HG03175 (cell line): Measurements from ENCODE around the gene TUBB2A.
"Not testable (repeated sequence)": the region's sequence is repeated elsewhere in the genome, so short reads cannot be mapped to it uniquely, and the experiment has no call there.

Experiments used
- ATAC-seq: cut with Tn5 transposase; IDR thresholded peaks from one replicate; pipeline ENCODE4 v1.9.1; 2021; ENCODE audit warnings: mild to moderate bottlenecking, moderate library complexity; ENCODE audit not compliant: unreplicated experiment

TUBB2A gene

DNA sequence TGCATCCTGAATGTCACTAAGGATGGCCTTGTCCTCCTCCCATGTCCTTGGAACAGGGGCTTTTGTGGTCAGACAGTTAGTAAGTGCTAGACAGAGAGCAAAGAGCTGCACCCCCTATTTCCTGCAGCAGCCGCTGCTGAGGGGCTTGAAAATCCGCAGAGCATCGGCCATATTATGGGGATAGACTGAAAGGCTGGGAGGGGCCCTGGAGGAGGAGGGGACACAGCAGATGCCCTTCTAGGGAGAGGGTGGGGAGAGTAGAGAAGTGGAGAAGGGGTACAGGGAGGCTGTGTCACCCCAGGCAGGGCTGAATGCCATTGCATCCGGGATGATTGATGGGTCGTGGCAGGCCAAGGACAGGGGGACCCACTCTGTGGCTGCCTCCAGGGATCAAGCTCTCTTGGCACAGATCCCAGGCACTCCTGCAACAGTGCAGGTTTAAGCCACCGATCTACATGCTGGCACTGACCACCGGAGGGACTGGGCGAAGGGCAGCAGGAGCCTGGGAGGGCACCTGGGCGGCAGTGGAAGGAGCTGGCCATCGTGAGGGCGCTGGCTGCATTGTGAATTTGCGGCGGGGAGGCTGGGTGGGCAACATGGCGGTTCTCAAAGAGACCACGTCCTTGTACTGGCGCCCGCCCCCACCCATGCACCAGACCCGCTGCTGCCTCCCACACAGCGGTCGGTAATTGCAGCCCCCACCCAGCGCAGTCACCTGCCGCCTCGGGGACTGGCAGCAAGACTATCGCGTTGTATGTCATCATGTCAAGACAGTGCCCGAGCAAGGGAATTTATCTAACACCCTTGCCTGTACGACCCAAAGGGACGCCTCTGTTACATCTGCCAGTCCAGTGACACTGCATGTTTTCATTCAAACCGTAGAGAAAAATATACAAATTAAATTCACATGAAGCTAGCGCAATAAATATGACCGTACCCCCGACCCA, 887 bp downstream of the TUBB2A start:
- not testable (repeated sequence) for ATAC-seq

DNA sequence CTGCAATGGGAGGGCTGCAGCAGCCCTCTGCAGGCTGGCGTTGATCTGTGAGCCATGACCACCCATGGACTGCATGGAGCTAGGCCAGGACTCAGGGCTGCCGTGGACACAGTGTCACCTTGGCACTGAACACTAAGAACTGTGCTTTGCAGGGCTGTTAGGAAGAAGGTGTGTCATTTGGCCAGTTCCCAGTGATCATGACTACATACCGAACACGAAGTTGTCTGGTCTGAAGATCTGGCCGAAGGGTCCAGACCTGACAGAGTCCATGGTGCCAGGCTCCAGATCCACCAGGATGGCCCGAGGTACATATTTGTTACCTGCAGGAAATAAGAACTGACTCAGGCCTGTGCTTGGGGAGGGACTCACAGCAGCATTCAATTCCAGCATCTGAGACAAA, 1.9 kb downstream of the TUBB2A start:
- ATAC-seq, result not testable (repeated sequence)

DNA sequence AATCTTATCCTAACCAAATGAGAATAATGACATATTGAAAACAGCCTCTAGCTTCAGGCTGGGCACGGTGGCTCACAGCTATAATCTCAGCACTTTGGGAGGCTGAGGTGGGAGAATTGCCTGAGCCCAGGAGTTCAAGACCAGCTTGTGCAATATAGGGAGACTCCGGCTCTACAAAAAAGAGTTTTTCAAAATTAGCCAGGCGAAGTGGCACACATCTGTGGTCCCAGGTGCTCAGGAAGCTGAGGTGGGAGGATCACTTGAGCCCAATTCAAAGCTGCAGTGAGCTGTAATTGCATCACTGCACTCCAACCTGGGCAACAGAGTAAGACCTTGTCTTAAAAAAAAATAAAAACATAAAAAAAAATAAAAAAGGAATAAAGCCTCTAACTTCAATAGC, 4.7 kb downstream of the TUBB2A start:
- no peak for ATAC-seq

DNA sequence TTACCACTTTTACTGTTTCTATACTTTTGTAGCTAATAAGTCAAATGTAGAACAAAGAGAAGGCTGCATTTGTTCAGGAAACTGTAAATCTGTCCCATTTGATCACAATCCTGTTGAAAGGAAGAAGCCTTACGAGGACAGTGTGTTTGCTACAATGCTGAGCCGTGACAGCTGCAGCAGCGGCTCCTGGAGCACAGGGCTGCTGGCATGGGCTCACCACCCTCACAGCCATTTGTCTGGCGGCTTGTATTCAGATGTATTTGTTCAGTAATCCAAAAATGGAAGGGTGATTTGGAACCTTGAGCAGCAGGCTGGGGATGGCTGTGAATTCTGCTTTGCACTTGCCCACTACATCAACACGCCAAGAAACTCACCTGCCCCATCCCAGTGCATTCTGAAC, 5.7 kb downstream of the TUBB2A start:
- ATAC-seq, result no peak

DNA sequence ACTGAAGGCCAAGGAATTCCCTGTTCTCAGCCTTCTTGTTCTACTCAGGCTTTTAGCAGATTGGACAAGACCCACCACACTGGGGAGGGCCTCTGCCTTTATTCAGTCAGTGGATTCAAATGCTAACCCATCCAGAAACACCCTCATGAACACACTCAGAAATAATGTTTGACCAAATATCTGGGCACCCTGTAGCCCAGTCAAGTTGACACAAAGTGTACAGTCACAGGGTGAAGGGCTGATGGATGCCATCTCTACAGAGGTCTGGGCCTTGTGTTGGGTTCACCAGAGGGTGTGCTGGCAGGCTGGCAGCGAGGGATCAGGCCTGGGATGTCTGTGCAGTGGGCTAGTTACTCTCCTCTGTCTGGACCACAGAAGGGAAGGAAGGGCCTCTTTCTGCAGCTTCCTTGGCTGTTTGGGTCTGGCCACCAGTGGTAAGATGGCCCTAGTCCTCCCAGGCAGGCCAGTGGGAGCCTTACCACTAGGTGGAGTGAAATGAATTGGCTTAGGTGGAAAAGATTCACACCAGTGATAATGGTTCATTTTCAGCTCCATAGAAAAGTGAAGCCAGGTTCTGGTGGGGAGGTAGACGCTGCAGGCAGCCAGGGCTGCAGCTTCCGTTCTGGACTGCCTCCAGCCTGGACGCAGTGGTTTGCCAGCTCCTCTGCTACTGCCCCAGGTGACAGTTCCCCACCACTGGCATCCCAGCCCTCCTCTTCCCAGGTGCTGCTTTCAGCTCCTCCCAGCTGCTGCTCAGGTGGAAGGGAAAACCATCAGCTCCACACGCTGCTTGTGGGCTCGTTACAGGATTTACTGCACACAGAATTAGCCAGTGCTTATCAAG, 9.2 kb downstream of the TUBB2A start:
- ATAC-seq, result no peak

DNA sequence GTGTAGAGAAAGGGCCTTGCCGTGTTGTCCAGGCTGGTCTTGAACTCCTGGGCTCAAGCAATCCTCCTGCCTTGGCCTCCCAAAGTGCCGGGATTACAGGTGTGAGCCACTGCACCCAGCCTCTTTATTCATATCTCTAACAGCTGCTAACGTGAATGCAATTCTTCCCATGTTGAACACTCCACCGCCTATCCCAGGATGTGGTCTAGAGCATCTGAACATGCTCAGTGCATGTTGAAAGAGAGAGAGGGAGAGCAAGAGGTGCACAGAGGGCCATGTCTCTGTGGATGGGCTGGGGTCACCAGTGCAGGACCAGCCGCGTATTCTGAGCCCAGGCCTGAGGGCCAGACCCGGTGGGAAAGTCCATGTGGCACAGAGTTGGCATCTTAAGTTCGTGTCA, 12.8 kb downstream of the TUBB2A start:
- ATAC-seq, result no peak

DNA sequence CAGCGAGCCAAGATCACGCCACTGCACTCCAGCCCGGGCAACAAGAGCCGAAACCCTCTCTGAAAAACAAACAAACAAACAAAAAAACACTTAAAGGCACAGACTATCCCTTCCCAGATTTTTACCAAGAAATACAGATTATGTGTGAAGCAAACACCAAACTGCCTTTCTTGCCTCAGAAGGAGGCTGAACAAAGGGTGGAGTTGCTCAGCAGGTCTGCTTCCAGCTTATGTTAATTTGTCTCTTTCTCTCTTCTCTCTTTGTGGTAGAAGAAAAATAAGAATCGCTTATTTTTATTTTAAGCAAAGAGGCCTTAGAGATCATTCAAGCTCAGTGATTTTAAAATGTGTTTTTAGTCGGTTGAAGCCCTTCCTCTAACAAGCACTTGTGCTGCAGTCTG, 14.2 kb downstream of the TUBB2A start:
- no peak for ATAC-seq

DNA sequence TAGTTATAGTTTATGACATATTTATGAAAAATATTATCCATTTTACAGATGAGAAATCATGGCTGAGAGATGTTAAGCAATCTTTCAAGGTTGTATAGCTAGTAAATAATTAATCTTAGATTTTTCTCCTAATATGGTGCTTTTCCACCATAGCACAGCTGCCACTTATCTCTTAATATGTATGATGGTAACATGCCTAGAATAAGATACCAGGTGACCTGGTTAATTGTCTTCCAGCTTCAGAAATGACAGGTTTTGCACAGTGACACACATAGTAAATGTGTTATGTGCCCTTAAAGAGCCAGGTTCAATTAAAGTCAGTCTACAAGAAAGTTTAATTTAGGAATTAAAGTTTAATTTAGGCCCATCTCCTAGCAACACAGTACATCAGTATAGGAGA, 14.8 kb downstream of the TUBB2A start:
- no peak for ATAC-seq

DNA sequence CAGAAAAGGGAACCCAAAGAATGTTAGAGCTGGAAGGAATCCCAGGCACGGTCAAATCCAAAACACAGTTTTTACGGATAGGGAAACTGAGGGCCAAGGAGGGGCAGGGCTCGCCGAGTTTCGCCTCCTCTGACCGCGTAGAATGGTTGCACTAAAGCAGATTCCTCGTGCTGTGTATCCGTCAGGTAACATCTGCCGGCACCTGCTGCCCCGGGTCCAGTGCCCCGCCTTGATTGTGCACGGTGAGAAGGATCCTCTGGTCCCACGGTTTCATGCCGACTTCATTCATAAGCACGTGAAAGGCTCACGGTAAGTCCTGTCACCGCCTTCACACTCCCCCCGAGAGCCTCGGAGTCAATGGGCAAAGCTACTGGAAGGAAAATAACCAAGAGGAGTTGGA, 17.1 kb downstream of the TUBB2A start:
- ATAC-seq, result no peak

DNA sequence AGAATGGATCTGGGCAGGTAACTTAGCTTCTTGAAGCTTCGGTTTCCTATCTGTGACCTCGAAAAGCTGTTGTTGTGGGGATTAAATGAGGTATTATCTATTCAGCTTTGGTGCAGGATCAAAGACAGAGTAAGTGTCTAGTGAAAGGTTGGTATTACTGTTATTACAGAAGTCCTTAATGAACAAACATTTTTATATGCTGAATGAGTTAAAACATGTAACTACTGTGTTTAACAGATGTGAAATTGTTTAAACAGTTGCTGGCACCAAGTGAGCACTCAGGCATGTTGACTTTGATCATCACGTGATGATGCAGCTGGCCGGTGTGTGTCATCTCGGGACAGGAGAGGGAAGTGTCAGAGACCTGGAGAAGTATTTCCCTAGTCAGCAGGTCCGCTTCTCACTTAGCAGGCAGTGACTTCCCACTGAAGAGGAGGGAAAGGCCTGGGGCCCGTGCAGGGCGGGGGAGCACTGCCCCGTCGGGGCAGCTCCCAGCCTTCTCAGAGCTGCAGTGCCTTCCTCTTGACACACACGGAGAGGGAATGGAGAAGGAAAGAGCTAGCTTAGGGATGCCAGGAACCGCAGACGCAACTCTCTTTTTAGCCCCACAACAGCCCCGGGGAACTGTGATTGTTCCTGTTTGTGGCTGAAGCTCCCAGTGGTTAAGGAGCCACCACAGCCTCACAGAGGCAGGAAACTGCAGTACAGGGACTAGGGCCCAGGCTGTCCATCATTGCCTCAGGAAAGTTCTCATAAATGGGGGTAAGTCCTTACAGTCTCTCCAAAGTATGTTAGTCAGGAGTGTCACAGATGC, 18.0 kb downstream of the TUBB2A start:
- ATAC-seq, result no peak

DNA sequence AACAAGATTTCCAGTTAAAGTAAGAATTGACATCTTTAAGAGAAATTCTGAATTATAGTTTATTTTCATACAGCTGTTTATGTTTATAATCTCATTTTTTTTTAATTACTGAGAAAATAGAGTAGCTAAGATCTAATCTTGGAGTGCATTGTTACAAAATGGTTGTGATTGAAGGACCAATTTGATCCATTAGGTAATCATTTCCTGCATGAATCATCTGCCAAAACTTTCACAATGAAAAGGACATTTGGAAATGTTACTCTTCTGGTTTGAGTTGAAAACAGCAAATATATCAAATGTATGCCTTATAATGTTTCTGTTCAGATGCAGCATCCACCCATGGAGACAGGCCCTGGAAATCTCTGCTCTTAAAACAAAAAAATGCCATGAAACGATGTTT, 19.0 kb downstream of the TUBB2A start:
- ATAC-seq, result no peak

DNA sequence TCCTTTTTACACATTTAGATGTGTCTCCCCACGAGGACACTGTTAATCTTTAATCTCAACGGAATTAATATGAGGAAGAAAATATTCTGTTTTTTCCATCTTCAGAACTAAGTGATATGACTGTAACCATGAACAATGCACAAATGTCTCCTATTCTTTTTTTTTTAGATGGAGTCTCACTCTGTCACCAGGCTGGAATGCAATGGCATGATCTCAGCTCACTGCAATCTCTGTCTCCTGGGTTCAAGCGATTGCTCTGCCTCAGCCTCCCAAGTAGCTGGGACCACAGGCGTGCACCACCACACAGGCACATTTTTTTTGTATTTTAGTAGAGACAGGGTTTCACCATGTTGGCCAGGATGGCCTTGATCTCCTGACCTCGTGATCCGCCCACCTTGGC, 19.5 kb downstream of the TUBB2A start:
- ATAC-seq, result not testable (repeated sequence)

DNA sequence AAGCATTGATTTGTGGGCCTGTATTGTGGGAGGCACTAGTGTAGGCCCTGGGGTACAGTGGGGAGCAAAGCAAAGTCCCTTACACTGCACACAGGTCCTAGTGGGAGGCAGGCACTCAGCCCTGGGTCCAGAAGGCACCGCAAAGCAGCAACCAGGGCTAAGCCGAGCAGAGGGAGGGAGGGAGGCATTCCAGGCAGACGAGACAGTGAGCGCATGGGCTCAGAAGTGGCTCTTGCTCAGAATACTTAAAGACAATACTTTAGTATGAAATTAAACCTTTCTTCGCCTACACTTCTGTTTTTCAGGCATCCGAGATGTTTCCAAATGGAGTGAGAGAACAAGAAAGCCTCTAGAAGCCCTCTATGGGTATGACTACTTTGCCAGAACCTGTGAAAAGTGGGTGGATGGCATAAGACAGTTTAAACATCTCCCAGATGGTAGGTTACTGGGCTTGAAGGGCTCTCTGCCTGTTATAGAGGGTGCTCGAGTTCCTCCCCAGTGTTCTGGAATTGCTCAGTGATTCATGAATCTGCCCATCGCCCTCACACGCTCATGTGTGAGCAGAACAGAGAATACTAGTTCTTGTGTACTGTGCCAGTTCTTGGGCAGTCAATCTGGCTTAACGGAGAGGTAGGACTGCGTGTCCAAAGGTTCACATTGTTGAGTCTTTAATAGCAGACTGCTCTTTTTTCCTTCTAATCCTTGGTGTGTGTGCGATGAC, 20.1 kb downstream of the TUBB2A start:
- ATAC-seq, result no peak

DNA sequence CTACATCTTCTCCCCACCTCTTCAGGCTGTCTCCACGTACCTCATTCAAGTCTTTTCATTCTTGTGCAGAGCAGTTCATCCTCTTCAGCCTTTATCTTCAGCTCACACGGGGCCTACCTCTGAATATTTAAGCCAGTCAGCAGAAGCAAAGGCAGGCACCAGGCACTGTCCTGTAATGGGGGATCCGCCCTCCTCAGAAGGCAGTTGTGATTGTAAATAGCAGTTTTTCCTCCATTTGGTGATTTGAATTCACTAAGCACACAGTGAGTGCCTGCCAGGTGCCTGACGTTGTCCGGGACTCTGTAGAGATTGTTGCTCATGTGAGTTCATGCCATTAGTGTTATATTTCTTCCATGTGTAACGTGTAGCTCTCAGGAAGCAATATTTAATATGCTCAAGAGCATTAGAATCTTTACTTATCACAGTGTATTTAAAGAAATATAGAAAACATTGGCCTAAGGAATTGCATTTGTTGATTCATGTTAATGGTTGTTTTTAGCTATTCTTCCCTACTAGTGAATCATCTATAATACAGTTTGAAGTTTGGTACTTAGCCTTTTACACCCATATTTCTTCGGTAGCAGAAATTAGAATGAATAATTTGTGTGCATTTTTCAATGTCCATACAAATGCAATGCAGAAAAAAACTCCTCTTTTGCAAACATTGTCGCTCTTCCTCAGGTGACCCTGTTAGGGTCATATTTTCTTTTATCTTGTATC, 20.9 kb downstream of the TUBB2A start:
- ATAC-seq, result no peak

DNA sequence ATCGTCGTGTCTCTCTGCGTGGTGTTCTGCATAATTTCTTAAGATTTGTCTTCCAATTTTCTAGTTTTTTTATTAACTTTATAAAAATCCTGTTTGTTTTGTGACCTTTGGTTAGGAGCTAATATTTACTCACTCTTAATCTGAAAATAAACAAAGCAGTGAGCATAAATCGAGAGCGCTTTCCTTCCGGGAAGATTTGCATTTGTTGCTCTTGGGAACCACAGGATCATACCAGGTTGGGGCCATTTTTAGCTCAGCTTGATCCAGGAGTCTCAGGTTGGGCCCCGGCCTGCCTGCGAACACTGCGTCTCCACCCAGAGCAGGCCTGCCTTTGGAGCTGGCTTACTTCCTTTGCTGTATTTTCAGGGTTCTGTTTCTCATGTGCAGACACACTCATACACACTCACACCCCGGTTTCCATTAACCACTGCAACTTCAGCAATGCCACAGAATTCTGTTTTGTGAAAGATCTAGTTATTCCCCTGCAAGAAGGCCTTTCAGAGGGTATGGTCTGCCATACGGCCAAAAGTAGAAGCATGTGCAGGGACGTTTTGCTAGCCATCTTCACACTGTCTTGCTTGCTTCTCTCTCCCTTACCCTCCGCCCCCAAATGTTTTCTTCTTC, 21.6 kb downstream of the TUBB2A start:
- no peak for ATAC-seq

DNA sequence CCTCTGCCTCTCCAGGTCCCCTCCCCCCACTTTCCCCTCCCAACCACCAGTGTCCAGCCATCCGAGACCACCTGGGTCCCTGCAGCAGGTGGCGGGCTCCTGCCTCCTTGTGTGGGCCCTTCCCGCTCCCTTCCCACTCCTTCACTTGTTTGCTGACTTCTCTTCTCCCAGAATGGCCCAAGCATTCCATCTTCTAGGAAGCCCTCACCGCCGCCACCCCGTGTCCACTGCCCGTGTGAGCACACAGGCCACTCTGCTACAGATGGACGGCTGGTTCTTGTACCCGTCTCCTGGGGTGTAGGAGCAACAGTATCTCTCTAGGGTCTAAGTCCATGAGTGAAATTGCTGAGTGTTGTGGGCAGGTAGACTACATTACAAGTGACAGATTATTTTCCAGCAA, 23.8 kb downstream of the TUBB2A start:
- no peak for ATAC-seq

DNA sequence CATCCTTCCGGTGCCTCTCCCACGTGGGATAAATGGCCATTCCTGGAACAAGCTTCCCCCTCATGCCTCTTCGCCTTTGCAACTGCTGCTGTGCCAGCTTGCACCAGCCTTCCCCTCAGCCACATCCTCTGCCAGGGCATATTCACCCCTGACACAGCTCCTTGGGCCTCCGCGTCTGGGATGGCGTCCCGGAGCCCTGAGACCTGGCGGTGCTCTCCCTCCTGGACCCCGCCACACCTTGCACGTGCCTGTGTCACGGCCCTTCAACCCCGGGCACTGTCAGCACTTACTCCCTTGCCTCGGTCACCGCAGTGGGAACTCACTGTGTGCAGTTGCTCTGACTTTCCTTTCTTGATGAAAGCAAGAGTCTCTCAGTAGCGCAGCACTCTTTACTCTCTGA, 25.6 kb downstream of the TUBB2A start:
- ATAC-seq, result no peak

DNA sequence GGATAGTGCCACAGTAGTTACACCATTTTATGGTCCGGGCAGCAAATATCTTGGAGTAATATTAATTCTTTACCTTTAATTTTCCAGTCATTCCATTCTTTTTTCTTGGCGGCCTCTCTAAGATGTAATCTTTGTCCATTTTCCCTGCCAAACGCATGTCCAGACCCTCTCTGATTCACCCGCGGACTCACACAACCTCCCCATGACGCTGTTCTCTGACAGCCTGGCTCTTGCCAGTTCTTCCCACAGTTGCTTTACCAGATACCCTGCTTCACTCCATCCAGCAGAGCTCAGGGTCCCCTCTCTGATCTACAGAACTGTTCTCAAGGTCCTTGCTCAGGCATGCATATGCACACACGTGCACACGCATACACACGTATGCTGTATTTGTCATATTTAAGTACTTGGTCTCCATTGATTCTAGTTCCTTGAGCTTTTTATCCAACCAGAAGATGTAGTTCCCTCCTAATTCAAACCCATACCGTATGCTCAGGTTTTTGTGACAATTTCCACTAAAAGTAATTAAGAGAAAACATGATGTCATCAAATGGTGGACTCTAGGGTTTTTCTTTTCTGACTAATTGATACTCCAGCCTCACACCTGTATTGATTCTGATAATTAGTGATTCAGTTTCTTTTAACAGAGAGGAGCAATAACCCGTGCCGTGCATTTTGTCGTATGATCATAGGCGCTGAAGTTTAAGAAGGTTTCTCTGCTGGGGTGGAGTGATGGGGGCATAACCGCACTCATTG, 28.8 kb downstream of the TUBB2A start:
- no peak for ATAC-seq

DNA sequence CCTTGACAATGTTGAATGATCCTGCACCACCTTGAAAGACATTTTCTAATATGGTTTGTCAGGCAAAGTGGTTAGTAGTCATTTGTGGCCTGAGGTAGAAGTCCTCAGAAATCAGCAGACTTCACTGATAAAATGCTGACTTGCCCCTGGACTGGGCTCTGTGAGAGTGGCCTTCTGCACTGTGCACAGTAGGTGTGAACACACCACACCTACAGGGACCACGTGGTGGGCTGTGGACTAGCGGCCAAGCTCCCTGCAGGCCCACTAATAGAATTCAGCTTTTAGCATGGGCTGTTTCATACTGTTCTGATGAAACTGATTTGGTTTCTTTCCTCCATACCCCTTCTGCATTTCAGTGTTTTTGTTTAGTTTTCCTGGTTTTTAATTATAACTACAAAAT, 31.5 kb downstream of the TUBB2A start:
- no peak for ATAC-seq
